Gastroesophageal sphincter (tissue), 3 donors: ENCODE measurements around the gene SAMD3.

Source experiments
- EP300 ChIP-seq: sonication (generic); formaldehyde crosslinking; IDR thresholded peaks from one replicate; pipeline ENCODE4 v1.6.1; 2017; ENCODE audit warnings: antibody characterized with exemption, mild to moderate bottlenecking
- POLR2A ChIP-seq, 2 donors: fragments of 450-650 bp; IDR thresholded peaks; one replicate each; pipeline ENCODE4 v1.6.1; 2017; ENCODE audit warnings: antibody characterized with exemption in 2 of 2, mild to moderate bottlenecking in 2 of 2, moderate library complexity in 1 of 2
- POLR2AphosphoS5 ChIP-seq: sonication (generic); formaldehyde crosslinking; IDR thresholded peaks from one replicate; pipeline ENCODE4 v1.6.1; 2017; ENCODE audit warnings: antibody characterized with exemption
- TF ChIP-seq, protein P1 (sequence below), 4 experiments: fragments of 200-600 bp in 2 of 4; fragments of 450-650 bp in 2 of 4; sonication (generic) in 1 of 4; IDR thresholded peaks; one replicate each; pipeline ENCODE4 v1.5.1; 2017 to 2019; ENCODE audit warnings: antibody characterized with exemption in 4 of 4, mild to moderate bottlenecking in 2 of 4, moderate library complexity in 2 of 4

DNA sequence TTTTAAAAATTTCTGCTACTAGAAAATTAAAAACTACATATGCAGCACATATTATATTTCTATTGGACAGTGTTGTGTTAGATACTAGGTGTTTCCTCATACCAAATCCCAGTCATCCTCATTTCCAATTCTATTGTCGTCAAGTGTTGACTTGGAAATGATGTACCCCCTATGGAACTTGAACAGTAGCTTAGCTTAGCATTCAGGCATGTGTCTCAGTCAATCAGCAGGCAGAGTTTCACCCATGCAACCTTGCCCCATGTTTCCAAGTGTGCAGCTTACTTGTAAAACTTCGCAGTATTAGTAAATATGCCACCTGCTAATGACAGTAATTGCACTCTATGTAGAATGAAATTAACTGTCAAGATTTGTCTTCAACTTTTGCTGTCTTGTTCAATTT lies 59.5 kb downstream of the SAMD3 start:
- no peak for TF ChIP-seq POLR2A (IDR thresholded peaks at IDR 0.05)
- TF ChIP-seq, protein P1, sequence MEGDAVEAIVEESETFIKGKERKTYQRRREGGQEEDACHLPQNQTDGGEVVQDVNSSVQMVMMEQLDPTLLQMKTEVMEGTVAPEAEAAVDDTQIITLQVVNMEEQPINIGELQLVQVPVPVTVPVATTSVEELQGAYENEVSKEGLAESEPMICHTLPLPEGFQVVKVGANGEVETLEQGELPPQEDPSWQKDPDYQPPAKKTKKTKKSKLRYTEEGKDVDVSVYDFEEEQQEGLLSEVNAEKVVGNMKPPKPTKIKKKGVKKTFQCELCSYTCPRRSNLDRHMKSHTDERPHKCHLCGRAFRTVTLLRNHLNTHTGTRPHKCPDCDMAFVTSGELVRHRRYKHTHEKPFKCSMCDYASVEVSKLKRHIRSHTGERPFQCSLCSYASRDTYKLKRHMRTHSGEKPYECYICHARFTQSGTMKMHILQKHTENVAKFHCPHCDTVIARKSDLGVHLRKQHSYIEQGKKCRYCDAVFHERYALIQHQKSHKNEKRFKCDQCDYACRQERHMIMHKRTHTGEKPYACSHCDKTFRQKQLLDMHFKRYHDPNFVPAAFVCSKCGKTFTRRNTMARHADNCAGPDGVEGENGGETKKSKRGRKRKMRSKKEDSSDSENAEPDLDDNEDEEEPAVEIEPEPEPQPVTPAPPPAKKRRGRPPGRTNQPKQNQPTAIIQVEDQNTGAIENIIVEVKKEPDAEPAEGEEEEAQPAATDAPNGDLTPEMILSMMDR (IDR thresholded peaks at IDR 0.05): no peak
- no peak for TF ChIP-seq POLR2AphosphoS5
- TF ChIP-seq EP300: no peak
